H7 (cell line): ENCODE results near the gene CEP20. TPM values are rescaled to one million over a fixed set of nuclear protein-coding genes. Genes with fewer than 3 reads are reported as not detected.
A peak's percentile ranks its signal among the peaks of the same experiment; 100 is the strongest.
"Not testable (repeated sequence)": the region's sequence is repeated elsewhere in the genome, so short reads cannot be mapped to it uniquely, and the experiment has no call there.

Experiments used
- DNase-seq: peaks from one replicate; pipeline ENCODE4 v3.0.0; 2012
- H3K27me3 ChIP-seq: 2 replicates; pipeline ENCODE4 v1.6.0; 2011; ENCODE audit warnings: mild to moderate bottlenecking, low read length; ENCODE audit not compliant: control insufficient read depth, insufficient read depth
- H3K36me3 ChIP-seq: replicated peaks from 2 replicates; pipeline ENCODE4 v1.5.1; 2011; ENCODE audit warnings: low read length; ENCODE audit not compliant: control insufficient read depth, insufficient read depth
- H3K4me3 ChIP-seq: 2 replicates; pipeline ENCODE4 v1.5.1; 2011; ENCODE audit warnings: low read depth, mild to moderate bottlenecking, control low read depth, low read length, moderate library complexity; ENCODE audit not compliant: insufficient read depth
- total RNA-seq: library from RNA; depleted of rRNA; stranded (reverse); fragments of >200 nt; shearing (Covaris generic); gene quantifications from 2 replicates; pipeline ENCODE4 v1.2.3, GENCODE V29; 2014

CEP20 gene
- total RNA-seq, 1 experiment from 2014 or later = 56.2 TPM

- peak; percentile 90 for DNase-seq
- Histone ChIP-seq H3K4me3 (peak overlapping the region; percentile 54), H3K27me3 (peaks cover 31% of the 10 kb centered on the region), H3K36me3 (no peaks in the 10 kb centered on the region)
Measured at GRCh38 chr16:15857724-15858560, 30.5 kb downstream of the CEP20 start.

- Histone ChIP-seq H3K27me3 (peaks cover 31% of the 10 kb centered on the region), H3K36me3 (no peaks in the 10 kb centered on the region), H3K4me3 (peak within 1 kb of the TSS; percentile 54)
- peak; percentile 87 for DNase-seq
Measured at GRCh38 chr16:15856901-15857698, 31.3 kb downstream of the CEP20 start, which contains the start of gene MYH11. Gene MYH11 (minus strand): TSS chr16:15857028. CDS start chr16:15838252, 18,776 bp downstream.

DNA sequence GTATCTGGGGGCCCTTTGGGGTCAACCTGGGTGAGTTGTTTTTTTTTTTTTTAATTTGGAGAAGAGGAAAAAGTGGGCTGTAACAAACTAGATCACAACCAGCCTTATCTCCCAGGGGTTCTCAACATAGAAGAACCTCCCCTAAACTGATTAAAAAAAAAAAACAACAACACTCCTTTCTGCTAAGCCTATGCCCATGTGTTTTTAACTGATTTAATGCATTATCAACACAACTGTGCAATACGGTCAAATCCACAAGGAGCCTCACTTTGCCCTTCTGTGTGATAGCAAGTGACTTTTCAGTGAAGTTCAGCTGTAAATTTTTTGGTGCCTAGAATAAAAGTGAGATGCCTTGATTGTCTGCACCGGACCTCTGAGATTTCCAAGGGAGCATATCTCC lies 32.2 kb downstream of the CEP20 start:
- peaks cover 31% of the 10 kb centered on the region for H3K27me3 ChIP-seq
- no peak for DNase-seq
- H3K4me3 ChIP-seq = no peak overlapping the region

DNA sequence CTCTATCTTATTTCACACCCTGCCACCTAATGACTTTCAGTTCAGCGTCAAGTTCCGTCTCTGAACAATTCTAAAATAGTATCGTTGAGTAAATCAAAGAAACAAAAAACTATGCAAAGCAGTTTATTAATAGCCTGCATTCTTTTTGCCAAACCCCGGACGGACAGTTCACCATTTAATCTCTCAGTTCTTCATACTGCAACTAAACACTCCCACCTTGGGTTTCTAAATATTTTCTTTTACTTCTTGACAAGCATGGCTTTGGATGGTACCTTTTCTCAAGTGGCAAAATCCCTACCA lies 32.7 kb downstream of the CEP20 start:
- no peak for DNase-seq
- H3K4me3 ChIP-seq = no peak overlapping the region
- H3K27me3 ChIP-seq = peaks cover 31% of the 10 kb centered on the region
- no peaks in the 10 kb centered on the region for H3K36me3 ChIP-seq

More for the DNA sequence above, 32.2 kb downstream of the CEP20 start:
- no peaks in the 10 kb centered on the region for H3K36me3 ChIP-seq

GRCh38 chr16:15854906-15855703 lies 33.3 kb downstream of the CEP20 start:
- Histone ChIP-seq H3K4me3 (no peak overlapping the region), H3K27me3 (peaks cover 31% of the 10 kb centered on the region), H3K36me3 (no peaks in the 10 kb centered on the region)
- DNase-seq = no peak

DNA sequence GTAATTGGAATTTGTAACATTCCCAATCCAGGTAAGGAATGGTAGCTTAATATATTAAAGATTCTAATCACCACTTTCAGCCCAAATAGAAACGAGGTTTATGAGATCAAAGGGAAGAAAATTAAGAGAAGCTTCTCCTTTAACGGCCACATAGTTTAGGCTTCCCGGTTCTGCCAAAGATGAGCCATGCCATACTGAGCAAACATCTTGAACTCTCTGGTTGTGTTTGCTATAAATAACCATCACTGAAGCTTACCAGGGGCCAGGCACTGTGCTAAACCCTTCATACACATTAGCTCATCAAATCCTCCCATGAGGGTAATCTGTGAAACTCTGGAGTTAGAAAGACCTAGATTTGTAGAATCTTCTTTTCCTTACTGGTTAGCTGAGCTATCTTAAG lies 34.3 kb downstream of the CEP20 start:
- DNase-seq = no peak
- Histone ChIP-seq H3K36me3 (no peaks in the 10 kb centered on the region), H3K4me3 (no peak overlapping the region), H3K27me3 (peaks cover 31% of the 10 kb centered on the region)

DNA sequence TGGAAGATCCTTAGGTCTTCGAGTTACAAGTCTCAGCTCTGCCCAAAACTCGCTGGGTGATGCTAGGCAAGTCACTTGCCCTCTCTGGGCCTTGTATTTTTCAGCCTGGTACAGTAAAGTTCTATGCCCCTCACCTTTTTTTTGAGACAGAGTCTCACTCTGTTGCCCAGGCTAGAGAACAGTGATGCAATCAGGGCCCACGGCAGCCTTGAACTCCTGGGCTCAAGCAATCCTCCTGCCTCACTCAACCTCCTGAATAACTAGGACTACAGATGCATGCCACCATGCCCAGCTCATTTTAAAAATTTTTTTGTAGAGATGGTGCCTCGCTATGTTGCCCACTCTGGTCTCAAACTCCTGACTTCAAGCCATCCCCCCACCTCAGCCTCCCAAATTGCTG lies 35.4 kb downstream of the CEP20 start:
- H3K4me3 ChIP-seq = no peak overlapping the region
- no peak for DNase-seq
- no peaks in the 10 kb centered on the region for H3K36me3 ChIP-seq
- peaks cover 24% of the 10 kb centered on the region for H3K27me3 ChIP-seq

- H3K27me3 ChIP-seq, H3K36me3 ChIP-seq, H3K4me3 ChIP-seq, DNase-seq: not testable (repeated sequence)
Measured at GRCh38 chr16:15850555-15850954, 37.8 kb downstream of the CEP20 start.

- Histone ChIP-seq H3K36me3 (no peaks in the 10 kb centered on the region), H3K4me3 (no peak overlapping the region), H3K27me3 (no peaks in the 10 kb centered on the region)
- DNase-seq = no peak
Measured at GRCh38 chr16:15849209-15849981, 39.0 kb downstream of the CEP20 start.

DNA sequence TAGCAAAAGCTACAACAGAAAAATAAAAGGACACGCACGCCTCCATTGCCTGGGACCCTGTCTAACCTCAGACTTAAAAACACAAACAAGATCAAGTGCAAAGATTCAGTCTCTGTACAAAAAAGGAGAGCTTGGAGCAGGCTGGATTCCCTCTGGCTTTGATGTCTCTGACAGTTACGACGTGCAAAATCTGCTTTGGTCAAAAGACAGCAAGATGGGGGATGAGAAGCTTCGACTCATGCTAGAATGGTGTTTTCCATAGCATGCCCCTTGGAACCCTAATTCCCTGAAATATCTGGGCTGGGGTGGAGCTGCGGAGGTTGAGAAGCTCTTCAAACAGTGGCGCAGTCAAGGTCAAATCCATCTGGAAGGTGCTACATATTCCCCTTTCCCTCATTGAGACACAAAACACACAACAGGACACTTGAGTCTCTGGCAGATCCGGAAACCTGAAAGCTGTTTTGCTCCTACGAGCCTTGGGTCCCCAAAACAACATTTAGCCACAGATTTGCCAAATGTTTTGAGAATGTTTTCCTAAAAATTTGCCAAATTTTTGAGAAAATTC lies 40.7 kb downstream of the CEP20 start:
- no peaks in the 10 kb centered on the region for H3K36me3 ChIP-seq
- no peak for DNase-seq
- no peaks in the 10 kb centered on the region for H3K27me3 ChIP-seq
- no peak overlapping the region for H3K4me3 ChIP-seq

DNA sequence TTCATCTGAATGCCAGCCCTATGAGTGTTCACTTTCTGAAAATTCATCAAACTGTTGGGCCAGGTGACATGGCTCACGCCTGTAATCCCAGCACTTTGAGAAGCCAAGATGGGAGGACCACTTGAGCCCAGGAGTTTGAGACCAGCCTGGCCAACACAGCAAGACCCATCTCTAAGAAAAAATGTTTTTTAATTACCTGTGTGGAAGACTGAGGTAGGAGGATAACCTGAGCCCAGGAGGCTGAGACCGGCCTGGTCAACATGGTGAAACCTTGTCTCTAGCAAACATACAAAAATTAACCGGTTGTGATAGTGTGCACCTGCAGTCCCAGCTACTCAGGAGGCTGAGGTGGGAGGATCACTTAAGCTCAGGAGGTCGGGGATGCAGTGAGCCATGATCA lies 41.9 kb downstream of the CEP20 start:
- Histone ChIP-seq H3K36me3 (no peaks in the 10 kb centered on the region), H3K27me3 (no peaks in the 10 kb centered on the region), H3K4me3 (no peak overlapping the region)
- no peak for DNase-seq

DNA sequence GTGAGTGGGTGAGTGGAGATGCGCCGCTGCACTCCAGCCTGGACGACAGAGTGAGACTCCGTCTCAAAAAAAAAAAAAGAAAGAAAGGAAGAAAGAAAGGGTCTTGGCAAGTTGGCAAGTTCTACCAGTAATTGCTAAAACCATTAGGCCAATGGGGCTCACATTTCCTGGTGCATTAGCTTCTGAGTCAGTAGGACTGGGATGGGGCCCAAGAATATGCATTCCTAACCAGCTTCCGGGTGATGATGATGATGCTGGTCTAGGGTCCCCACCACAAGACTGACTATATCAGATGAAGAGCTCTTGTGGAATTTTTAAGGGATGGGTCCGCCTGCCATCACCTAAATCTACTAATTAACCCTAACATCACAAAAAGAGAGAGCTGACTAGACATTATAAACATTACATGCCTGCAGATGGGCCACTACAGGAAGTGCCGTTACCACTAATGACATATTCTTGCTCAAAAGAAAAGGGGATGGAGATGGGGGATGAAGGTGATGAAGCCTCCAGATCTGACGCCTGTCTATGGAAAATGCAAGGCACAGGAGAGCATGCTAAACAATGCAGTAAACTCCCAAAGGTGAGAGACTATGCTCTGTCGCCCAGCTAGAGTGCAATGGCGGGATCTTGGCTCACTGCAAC lies 44.6 kb downstream of the CEP20 start:
- Histone ChIP-seq H3K4me3 (no peak overlapping the region), H3K36me3 (no peaks in the 10 kb centered on the region), H3K27me3 (no peaks in the 10 kb centered on the region)
- DNase-seq = no peak

- not testable (repeated sequence) for H3K4me3 ChIP-seq, H3K27me3 ChIP-seq, H3K36me3 ChIP-seq, DNase-seq
Measured at GRCh38 chr16:15839204-15839603, 49.2 kb downstream of the CEP20 start.
